LNCAP (cell line): Measurements from ENCODE around the gene MTARC2.

ENCODE experiments used
- CTCF ChIP-seq: fragments of 450-650 bp; IDR thresholded peaks from 2 replicates; pipeline ENCODE4 v1.5.1; 2017; ENCODE audit warnings: mild to moderate bottlenecking

The MTARC2 gene

GRCh38 chr1:220797044-220797443, 48.9 kb downstream of the MTARC2 start:
- TF ChIP-seq CTCF: no peak

- no peak for TF ChIP-seq CTCF
These were observed 49.4 kb downstream of the MTARC2 start for GRCh38 chr1:220797553-220797952.

- TF ChIP-seq CTCF: no peak
These were observed 50.2 kb downstream of the MTARC2 start for GRCh38 chr1:220798338-220798737.

- TF ChIP-seq CTCF: no peak
These were observed 52.1 kb downstream of the MTARC2 start for GRCh38 chr1:220800262-220800661.

- peak; percentile 99 for TF ChIP-seq CTCF
These were observed 55.5 kb downstream of the MTARC2 start for GRCh38 chr1:220803401-220804201.

- no peak for TF ChIP-seq CTCF
These were observed 56.1 kb downstream of the MTARC2 start for GRCh38 chr1:220804202-220804586.

- TF ChIP-seq CTCF: no peak
These were observed 58.3 kb downstream of the MTARC2 start for GRCh38 chr1:220806408-220806807.

GRCh38 chr1:220807726-220808125, 59.6 kb downstream of the MTARC2 start:
- TF ChIP-seq CTCF: no peak
